Measurements from ENCODE around the gene BZW1.
A peak's percentile ranks its signal among the peaks of the same experiment; 100 is the strongest.

Gene BZW1

DNA sequence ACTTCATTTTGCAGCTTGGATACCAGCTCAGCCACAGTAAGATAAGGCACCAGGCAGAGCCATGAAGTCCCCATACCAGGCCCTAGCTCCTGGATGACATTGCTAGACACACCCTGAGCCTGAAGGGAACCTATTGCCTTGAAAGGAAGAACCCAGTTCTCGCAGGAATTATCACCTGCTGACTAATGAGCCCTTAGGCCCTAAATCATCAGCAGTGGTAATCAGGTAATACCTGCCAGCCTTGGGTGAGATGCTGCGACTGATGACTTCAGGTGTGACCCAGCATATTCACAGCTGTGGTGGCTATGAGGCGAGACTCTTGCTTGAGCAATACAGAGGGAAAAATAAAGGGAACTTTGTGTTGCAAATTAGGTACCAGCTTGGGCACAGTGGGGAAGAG lies 27.8 kb downstream of the BZW1 start:
- DNase-seq (ENCODE audit: low read depth): no peak

DNA sequence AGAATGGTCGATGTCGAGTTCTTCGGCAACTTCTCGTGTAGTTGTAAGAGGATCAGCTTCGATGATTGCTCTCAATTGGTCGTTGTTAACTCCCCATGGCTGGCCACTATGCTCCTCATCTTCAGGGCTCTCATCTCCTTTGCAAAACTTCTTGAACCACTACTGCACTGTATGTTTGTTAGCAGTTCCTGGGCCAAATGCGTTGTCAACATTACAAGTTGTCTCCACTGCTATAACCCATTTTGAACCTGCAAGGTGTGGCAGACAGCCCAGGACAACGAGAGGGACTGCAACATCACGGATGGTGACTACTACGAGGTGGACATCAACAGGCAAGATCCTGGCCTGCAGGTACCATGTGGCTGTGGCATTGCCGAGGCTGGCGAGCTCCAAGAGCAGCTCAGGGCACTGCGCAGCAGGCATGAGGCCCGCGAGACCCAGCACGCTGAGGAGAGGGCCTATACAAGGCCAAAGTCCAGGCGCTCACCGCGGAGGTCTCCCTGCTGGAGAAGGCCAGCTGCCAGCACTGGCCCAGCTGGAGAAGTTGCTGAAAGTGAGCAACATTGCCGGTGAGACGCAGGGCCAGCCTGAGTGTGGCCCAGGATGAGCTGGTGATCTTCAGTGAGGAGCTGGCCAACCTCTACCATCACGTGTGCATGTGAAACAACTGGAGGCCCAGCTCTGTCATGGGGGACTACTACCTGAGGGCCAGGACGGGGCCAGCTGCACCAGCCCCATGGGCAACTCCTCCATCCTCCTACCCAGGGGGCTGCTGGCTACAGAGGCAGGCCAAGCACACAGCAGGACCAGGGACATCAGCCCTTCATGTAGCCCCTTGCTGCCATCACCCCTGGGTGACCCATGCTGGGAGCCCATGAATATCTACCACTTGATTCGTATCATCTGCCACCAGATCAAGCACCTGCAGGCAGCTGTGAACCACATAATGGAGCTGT lies 32.6 kb downstream of the BZW1 start:
- DNase-seq (ENCODE audit: low read depth): no peak

DNA sequence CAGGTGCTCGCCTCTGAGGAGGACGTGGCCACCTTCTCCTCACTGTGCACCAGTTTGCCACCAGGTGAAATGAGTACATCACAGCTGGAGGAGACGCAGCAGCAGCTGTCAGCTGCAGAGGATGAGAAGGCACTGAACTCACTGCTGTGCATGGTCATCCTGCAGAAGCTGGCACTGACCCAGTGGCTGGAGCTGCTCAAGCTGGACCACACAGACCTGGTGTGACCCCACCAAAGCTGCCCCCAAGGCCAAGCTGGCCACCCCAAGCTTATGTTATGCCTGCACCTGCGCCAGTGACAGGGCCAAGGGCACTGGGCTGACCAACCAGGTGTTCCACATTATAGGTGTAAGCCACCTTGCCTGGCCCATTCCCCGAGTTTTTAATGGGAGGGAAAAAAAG lies 33.5 kb downstream of the BZW1 start:
- no peak for DNase-seq (ENCODE audit: low read depth)

DNA sequence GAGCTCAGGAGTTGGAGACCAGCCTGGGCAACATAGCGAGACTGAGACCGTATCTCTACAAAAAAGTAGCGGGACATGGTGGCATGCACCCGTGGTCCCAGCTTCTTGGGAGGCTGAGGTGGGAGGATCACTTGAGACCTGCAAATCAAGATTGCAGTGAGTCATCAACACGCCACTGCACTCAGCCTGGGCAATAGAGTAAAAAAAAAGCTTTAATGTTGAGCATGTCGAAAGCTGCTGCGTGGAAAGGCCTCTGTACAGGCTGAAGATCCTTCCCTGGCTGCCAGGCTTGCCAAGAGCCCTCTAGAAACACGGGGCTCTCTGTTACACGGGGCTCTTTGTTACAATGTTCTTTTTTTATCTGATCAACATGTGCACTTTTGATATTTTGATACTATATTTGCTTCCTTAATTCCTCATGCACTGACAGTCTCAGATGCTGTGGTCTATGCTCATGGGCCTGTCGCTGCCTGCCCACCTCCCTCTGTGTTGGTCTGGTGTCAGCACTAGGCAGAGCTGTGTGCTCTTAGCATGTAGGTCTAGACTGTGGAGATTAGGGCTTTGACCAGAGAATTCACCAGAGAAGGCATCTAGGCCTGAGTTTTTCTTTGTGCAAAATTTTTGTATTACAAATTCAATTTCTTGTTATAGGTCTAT lies 34.1 kb downstream of the BZW1 start:
- DNase-seq (ENCODE audit: low read depth): no peak

DNA sequence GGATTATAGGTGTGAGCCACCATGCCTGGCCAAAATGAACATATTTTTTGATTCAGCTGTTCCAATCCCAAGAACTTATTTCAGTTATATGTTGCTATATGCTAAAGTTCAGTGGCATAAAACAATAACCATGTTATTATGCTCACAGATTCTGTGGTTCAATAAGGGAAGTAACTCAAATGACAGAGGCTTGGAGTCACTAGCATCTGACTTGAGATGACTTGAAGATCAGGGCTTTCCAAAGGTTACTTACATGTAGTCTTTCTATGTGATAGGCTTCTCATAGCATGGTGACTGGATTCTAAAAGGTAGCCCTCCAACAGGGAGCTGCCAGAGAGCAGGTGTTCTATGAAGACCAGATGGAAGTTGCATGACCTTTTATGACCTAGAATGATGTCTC lies 35.6 kb downstream of the BZW1 start:
- DNase-seq (ENCODE audit: low read depth): no peak

DNA sequence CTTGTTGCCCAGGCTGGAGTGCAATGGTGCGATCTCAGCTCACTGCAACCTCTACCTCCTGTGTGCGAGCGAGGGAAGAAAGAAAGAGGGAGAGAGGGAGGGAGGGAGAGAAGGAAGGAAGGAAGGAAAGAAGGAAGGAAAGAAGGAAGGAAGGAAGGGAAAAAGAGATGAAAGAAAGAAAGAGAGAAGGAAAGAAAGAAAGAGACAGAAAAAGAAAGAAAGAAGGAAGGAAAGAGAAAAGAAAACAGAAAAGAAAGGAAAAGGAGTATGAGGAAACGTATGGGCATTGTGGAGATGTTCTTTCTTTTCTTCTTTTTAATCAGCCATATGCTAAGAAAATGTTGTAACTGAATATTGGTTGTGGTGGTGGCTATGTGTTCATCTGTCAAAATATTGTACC lies 36.2 kb downstream of the BZW1 start:
- no peak for DNase-seq (ENCODE audit: low read depth)

DNA sequence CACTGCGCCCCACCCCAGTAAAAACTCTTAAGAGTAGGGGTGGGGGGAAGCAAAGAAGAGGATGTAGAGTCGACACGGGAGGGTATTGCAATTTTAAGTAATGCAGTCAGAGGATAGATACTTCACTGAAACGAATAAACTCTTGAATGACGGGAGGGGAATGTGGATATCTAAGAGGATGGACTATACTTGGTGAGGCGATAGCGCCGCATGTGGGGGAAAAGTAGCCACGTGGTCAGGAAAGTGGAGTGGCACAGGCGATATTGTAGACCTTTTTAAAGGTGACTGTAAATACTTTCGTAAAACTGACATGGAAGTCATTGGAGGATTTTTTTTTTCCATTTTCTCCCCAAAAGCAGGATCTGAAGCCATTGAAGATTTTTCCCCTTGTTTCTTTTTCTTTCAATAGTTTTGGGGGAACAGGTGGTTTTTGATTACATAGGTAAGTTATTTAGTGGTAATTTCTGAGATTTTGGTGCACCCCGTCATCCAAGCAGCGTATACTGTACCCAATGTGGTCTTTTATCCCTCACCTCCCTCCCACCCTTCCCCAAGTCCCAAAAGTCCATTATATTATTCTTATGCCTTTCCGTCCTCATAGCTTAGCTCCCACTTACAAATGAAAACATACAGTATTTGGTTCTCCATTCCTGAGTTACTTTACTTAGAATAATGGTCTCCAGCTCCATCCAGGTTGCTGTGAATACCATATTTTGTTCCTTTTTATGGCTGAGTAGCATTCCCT lies 39.0 kb downstream of the BZW1 start:
- DNase-seq (ENCODE audit: low read depth): no peak

DNA sequence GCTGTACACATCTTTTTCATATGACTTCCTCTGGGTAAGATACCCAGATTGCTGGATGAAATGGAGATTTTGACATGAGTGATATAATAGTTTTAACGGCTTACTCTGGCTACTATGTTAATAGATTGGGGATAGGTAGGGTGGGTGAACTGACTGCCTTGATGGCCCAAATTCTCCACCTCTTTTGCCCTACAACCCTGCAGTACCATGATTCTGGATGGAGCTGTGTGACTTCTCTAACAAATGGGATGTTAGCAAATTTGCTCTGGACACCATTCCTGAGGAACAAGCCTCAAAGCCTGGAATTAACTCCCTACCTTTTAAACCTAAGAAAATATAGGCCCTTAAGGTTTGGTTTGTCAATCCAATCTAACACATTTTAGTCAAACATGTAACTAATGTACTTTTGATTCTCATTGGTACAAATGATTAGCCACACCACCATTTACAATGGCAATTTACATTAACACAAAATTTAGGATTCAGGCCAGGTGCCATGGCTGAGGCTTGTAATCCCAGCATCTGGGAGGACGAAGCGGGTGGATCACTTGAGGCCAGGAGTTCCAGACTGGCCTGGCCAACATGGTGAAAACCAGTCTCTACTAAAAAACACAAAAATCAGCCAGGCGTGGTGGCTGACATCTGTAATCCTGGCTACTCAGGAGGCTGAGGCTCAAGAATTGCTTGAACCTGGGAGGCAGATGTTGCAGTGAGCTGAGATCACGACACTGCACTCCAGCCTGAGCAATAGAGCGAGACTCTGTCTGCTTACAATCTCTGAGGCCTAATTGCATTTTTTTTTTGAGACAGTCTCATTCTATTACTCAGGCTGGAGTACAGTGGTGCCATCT lies 39.9 kb downstream of the BZW1 start:
- DNase-seq (ENCODE audit: low read depth): no peak

DNA sequence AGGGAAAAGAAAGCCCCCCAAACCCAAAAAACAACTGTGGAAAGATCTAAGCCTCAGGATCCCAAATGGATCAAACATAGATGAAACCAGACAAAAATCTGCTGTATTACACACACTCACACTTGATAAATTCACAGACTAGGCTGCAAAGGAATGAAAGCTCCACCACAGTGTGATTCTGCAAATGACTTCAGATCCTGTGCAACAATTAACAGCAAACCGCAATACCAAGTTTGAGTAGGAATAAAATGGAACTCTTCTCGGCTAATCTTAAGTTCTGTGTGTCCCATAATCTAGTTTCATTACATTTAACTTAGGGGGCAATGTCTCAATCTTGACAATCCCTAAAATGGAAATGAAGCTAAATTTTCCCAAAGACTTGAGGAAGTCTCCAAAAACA lies 40.9 kb downstream of the BZW1 start:
- no peak for DNase-seq (ENCODE audit: low read depth)

DNA sequence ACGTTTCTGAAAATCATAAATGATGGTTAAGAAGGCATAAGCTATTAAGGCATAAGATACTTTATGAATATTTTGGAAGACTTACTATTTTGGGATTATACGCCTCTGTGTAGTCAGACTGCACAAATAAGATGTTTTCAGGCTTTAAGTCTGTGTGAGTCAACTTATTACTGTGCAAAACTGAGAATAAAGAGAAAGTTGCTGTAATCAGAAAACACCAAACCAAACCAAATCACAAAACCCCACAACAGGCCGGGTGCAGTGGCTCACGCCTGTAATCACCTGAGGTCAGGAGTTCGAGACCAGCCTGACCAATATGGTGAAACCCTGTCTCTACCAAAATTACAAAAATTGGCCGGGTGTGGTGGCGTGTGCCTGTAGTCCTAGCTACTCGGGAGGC lies 45.1 kb downstream of the BZW1 start:
- no peak for DNase-seq (ENCODE audit: low read depth)

DNA sequence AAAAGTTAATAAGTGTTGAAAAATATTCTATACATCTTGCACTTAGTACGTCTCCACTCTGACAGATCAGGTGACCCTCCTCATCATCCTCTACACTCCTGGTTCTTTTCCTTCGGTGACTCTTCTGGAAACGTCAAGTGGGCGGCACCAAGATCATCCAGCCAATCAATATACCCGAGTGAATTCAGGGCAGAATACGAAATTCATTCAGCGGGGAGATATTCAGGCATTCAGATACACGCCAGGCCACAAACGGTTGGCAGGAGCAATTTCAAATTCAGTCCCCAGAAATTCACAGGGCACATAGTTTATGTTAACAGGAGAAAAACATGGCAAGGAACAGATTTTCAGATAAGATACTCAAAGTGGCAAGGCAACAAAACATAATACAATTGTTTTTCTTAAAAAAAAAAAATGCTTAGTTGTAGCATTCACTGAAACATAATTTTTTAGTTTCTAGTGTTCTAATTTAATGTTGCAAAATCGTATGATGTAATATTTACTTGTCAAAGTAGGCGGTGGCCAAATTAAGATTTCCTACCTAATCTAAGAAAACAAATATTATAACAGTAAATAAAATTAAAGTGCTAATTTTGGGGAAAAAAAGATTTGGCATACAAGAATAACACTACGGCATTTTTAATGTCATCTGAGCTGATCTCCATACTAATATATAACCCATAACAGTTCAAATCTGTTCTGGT lies 48.5 kb downstream of the BZW1 start:
- DNase-seq (ENCODE audit: low read depth): no peak

DNA sequence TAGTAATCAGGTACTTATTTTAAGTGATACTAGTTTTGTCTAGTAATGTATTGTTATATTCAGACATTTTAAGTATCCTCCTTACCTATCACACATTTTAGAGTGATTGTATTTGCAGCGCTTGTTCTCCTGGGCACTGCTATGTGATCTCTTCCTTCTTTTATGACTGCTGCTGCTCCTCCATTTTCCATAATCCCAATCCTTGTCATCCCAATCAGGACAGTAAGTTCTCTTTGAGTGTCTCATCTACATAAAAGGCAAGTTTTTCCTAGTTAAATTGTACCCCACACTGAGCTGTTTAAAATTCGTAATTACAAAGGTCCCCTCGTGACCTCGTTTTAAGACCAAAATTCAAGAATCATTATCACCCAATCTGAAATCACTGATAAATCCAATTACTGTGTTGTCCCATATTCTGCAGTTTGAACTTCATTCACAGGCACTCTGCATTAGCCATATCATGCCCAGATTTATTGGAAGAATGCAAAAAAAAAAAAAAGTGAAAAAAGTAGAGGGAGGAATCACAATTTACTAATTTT lies 50.0 kb downstream of the BZW1 start:
- DNase-seq (ENCODE audit: low read depth): no peak

DNA sequence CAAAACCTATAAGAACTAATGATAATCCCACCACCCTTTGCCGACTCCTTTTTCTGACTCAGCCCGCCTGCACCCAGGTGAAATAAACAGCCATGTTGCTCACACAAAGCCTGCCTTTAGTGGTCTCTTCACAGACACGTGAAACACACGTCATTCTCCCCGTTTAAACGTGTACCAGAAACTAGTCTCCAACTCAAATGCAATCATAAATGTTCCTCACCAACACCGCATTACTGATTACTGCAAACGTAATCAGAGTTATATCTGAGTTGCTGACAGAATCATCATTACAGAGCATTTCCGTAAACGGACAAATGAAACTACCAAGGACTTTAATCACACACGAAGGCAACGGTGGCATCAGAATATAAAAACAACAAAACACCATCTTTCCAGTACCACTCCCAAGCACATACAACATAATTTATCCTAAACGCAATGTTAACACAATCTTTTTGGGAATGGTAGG lies 50.9 kb downstream of the BZW1 start:
- no peak for DNase-seq (ENCODE audit: low read depth)

DNA sequence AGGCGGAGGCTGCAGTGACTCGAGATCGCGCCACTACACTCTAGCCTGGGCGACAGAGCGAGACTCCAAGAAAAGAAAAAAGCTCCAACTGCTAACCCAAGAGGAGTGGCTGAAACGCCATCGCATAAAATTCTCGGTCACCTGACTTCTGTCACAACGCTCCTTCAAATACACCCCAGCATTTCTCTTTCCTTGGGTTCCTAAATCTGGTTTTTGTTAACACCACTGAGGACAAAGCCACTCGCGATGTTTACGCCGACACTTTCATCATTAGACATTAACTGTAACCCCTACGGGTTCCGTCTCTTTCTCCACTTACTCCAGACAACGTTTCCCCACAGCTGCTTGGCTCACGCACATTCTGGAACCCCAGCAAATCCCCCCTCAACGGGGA lies 52.1 kb downstream of the BZW1 start:
- no peak for DNase-seq (ENCODE audit: low read depth)

DNA sequence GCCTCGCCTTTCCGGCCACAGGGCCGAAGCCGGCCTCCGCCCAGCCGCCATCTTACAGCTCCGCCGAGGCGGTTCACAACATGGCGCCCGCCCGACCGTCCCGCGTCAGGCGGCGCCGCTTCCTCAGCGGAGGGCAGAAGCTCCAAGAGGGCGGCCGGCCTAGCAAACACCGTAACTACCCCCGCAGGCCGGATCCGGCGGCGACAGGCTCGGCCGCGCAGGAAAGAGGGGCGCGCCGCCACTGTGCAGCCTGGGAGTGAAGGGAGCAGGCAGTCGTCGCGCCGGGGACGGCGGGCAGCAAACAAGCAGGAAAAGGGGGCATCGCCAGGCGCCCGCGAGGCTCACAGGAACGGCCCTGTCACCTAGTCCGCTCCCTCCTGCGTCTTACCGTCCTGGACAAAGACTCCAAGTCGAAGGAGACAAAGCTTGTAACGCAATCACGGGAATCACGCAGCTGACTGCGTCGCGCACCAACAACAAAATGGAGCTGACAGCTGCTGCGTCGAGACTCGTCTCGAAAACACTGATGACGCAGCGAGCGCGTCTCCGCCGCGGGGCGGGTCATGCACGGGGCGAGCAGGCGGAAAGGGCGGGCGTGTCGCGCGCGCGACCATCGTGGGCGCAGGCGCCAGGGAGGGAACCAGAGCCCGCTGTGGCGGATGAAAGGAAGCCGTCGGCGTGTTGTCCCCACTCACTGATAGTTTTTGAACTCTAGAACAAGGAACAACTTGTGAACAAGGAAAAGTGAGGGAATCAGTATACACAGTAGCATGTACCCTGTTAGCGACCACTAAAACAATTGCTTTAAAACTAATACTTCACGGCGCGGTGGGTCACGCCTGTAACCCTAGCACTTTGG lies 52.7 kb downstream of the BZW1 start, which contains the start of gene CLK1:
CLK1 (minus strand) TSS at position 483 of the 859 bp plus-strand sequence. CDS start 2,796 bp downstream, outside the sequence.
- DNase-seq (ENCODE audit: low read depth): peak; percentile 95

DNA sequence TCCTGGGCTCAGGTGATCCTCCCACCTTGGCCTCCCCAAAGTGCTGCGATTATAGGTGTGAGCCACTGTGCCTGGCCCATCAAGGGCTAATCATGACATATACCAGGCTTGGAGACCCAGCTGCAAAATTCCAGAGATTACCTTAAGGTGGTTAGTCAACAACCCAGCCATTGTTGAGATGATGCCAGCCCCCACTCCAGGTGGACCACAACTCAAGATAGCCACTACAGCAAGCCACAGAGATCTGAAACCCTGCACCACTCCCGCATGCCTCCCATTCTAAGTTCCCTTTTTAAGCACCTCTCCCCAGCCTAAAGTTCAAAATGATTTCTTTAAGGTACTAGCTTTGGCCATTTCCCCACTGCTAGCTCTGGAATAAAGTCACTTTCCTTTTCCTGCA lies 57.3 kb downstream of the BZW1 start:
- DNase-seq (ENCODE audit: low read depth): no peak

DNA sequence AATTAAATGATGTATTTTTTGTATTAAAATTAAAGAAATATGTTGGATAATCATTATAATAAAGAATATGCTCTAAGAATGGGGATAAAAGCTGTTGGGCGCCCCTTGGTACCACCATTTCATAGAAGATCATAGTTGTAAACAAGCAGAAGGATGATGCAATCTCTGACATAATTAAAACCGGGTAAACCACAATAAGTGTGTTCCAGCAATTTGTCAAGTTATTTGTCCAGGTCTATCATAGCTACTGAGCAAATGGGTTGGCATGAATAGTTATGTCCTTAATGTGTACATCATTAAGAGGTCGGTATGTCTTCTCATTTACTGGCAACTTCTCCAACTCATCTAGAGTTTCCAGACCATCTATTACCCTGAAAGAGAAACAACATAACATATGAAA lies 59.4 kb downstream of the BZW1 start:
- DNase-seq (ENCODE audit: low read depth): no peak

DNA sequence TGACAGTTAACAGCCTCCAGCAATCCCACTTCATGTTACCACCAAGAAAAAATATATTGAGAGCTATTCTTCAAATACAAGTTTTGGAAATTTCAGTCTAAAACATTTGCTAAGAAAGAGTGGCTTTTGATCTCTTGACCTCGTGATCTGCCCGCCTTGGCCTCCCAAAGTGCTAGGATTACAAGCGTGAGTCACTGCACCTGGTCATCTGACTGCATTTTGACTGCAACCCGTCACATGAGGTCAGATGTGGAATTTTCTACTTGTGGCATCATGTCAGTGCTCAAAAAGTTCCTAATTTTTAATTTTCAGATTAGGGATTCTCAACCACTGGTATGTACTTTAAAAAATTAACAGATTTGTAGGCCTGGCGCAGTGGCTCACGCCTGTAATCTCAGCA lies 61.9 kb downstream of the BZW1 start:
- DNase-seq (ENCODE audit: low read depth): no peak
